Keratinocyte (primary cell): Measurements from ENCODE around the gene SETBP1. TPM values are rescaled to one million over a fixed set of nuclear protein-coding genes. Genes with fewer than 3 reads are reported as not detected.
A peak's percentile ranks its signal among the peaks of the same experiment; 100 is the strongest.

Experiments used
- DNase-seq: peaks from one replicate; pipeline ENCODE4 v3.0.0-alpha.2; 2011; ENCODE audit warnings: low read depth, missing footprints, low spot score
- FAIRE-seq: peaks from 2 replicates; lab custom pipeline; 2011; peaks lifted over from hg19 to GRCh38; lab: Jason Lieb, UNC
- H2AFZ ChIP-seq: 2 replicates; pipeline ENCODE4 v1.6.0; 2012; ENCODE audit warnings: low read length, control low read depth, inconsistent platforms; ENCODE audit not compliant: control insufficient read depth
- H3K27ac ChIP-seq: 2 replicates; pipeline ENCODE4 v1.5.1; 2011; ENCODE audit warnings: low read length; ENCODE audit not compliant: control insufficient read depth, insufficient read depth
- H3K27me3 ChIP-seq: 3 replicates; pipeline ENCODE4 v1.6.0; 2011; ENCODE audit warnings: low read length; ENCODE audit not compliant: control insufficient read depth, insufficient read depth; ENCODE audit errors: extremely low read depth
- H3K36me3 ChIP-seq, 2 experiments: 2 replicates in 1 of 2; 3 replicates in 1 of 2; pipeline ENCODE4 v1.5.1; 2011; ENCODE audit warnings: low read length in 2 of 2, mild to moderate bottlenecking in 1 of 2; ENCODE audit not compliant: control insufficient read depth in 2 of 2, insufficient read depth in 2 of 2; ENCODE audit errors: extremely low read depth in 1 of 2
- H3K4me1 ChIP-seq: 3 replicates; pipeline ENCODE4 v1.5.1; 2011; ENCODE audit warnings: low read length; ENCODE audit not compliant: control insufficient read depth, insufficient read depth; ENCODE audit errors: extremely low read depth
- H3K4me2 ChIP-seq: 3 replicates; pipeline ENCODE4 v1.6.0; 2011; ENCODE audit warnings: low read depth, low read length; ENCODE audit not compliant: control insufficient read depth, insufficient read depth; ENCODE audit errors: extremely low read depth
- H3K4me3 ChIP-seq, 3 experiments: fragments of 200-600 bp in 1 of 3; sonication (generic) in 1 of 3; 2 replicates in 2 of 3; 3 replicates in 1 of 3; pipeline ENCODE4 v1.5.1; 2011 to 2016; ENCODE audit warnings: low read length in 3 of 3, mild to moderate bottlenecking in 3 of 3, control low read depth in 2 of 3, inconsistent platforms in 1 of 3, low read depth in 1 of 3, mixed read lengths in 1 of 3, mixed run types in 1 of 3, moderate library complexity in 1 of 3; ENCODE audit not compliant: control insufficient read depth in 2 of 3, insufficient read depth in 2 of 3; ENCODE audit errors: extremely low read depth in 1 of 3
- H3K79me2 ChIP-seq: 2 replicates; pipeline ENCODE4 v1.6.0; 2012; ENCODE audit warnings: low read length; ENCODE audit not compliant: control insufficient read depth, insufficient read depth
- H3K9ac ChIP-seq: 3 replicates; pipeline ENCODE4 v1.6.0; 2011; ENCODE audit warnings: low read length; ENCODE audit not compliant: control insufficient read depth, insufficient read depth; ENCODE audit errors: extremely low read depth
- H3K9me1 ChIP-seq: 3 replicates; pipeline ENCODE4 v1.6.0; 2011; ENCODE audit warnings: low read length; ENCODE audit not compliant: control insufficient read depth, insufficient read depth; ENCODE audit errors: extremely low read depth
- H3K9me3 ChIP-seq: 2 replicates; pipeline ENCODE4 v1.5.1; 2012; ENCODE audit warnings: low read depth, low read length; ENCODE audit not compliant: control insufficient read depth
- H4K20me1 ChIP-seq: 3 replicates; pipeline ENCODE4 v1.6.0; 2011; ENCODE audit warnings: low read length; ENCODE audit not compliant: control insufficient read depth, insufficient read depth; ENCODE audit errors: extremely low read depth
- EZH2 ChIP-seq: IDR thresholded peaks from one replicate; pipeline ENCODE4 v1.6.1; 2012; ENCODE audit warnings: inconsistent platforms, mild to moderate bottlenecking, low read length, moderate library complexity
- dilution Hi-C: fragments of 300-500 bp; cut with MboI; formaldehyde crosslinking; loops from one replicate; pipeline ENCODE4 v1.7.0; 2020; ENCODE audit warnings: low sequenced_read_pairs; ENCODE audit not compliant: extremely low pct_ligation_motif_present
- polyA plus RNA-seq, 5 experiments: library from polyadenylated mRNA; depleted of rRNA in 3 of 5; stranded (reverse) in 3 of 5; stranded (forward) in 1 of 5; unstranded in 1 of 5; fragments of >200 nt; gene quantifications; 1 replicate in 1 of 5; 2 replicates in 3 of 5; 3 replicates in 1 of 5; pipeline versions ENCODE4 v1.2.1 to v1.2.3, GENCODE V29; 2011 to 2012; ENCODE audit warnings: missing spikeins in 2 of 5, low read depth in 1 of 5, low replicate concordance in 1 of 5
- small RNA-seq, 3 experiments: library from RNA; depleted of rRNA; stranded (forward); fragments of <200 nt; gene quantifications; one replicate each; pipeline ENCODE3, GENCODE V24; 2012; ENCODE audit warnings: low read depth in 3 of 3, low replicate concordance in 1 of 3; ENCODE audit not compliant: insufficient read length in 3 of 3
- TF ChIP-seq, protein P1 (sequence below), 3 experiments: IDR thresholded peaks in 1 of 3; conservative IDR thresholded peaks in 1 of 3; optimal IDR thresholded peaks in 1 of 3; 2 replicates in 2 of 3; 3 replicates in 1 of 3; pipeline versions ENCODE3 to v1.5.1; 2011; ENCODE audit warnings: low read length in 3 of 3, mild to moderate bottlenecking in 3 of 3, moderate library complexity in 2 of 3, control low read depth in 1 of 3, inconsistent platforms in 1 of 3; ENCODE audit not compliant: insufficient read depth in 2 of 3; ENCODE audit errors: extremely low read depth in 1 of 3

The SETBP1 gene
- polyA plus RNA-seq, 1 donor (not counting 4 experiments of a cell fraction or from before 2014, with no cell fraction given) = 3.3 TPM

GRCh38 chr18:45116116-45116515, 435.4 kb downstream of the SETBP1 start:
- peaks cover 4% of the 10 kb centered on the region for H3K27me3 ChIP-seq
- FAIRE-seq = no peak
- TF ChIP-seq, protein P1, sequence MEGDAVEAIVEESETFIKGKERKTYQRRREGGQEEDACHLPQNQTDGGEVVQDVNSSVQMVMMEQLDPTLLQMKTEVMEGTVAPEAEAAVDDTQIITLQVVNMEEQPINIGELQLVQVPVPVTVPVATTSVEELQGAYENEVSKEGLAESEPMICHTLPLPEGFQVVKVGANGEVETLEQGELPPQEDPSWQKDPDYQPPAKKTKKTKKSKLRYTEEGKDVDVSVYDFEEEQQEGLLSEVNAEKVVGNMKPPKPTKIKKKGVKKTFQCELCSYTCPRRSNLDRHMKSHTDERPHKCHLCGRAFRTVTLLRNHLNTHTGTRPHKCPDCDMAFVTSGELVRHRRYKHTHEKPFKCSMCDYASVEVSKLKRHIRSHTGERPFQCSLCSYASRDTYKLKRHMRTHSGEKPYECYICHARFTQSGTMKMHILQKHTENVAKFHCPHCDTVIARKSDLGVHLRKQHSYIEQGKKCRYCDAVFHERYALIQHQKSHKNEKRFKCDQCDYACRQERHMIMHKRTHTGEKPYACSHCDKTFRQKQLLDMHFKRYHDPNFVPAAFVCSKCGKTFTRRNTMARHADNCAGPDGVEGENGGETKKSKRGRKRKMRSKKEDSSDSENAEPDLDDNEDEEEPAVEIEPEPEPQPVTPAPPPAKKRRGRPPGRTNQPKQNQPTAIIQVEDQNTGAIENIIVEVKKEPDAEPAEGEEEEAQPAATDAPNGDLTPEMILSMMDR (optimal IDR thresholded peaks at IDR 0.05 in 1 of 3, IDR thresholded peaks at IDR 0.05 in 1 of 3, conservative IDR thresholded peaks at IDR 0.05 in 1 of 3; ENCODE audit: extremely low read depth in 1 of 3, insufficient read depth in 2 of 3, low read length in 3 of 3) = no peak
- peak; percentile 42 for TF ChIP-seq EZH2

More at GRCh38 chr18:45116116-45116515, 435.4 kb downstream of the SETBP1 start:
- Histone ChIP-seq H3K9me1 (no peaks in the 10 kb centered on the region), H2AFZ (no peak overlapping the region), H3K9me3 (no peaks in the 10 kb centered on the region), H3K27ac (no peak overlapping the region), H4K20me1 (no peaks in the 10 kb centered on the region), H3K9ac (no peak overlapping the region), H3K4me2 (no peak overlapping the region), H3K36me3 (no peaks in the 10 kb centered on the region), H3K79me2 (no peaks in the 10 kb centered on the region), H3K4me1 (no peaks in the 10 kb centered on the region), H3K4me3 (no peak overlapping the region)
- dilution Hi-C loops = no loop called here
- DNase-seq = no peak

Small RNAs within 50 kb of the gene (small RNA-seq; reads per million reads assigned to genes)
- gene MIR4319 = 0 reads per million in 3 experiments
